OCI-LY3 (cell line): ENCODE data around the gene SNAP25.

Experiments used
- EZH2phosphoT487 ChIP-seq: fragments of 200-600 bp; shearing (Covaris generic); IDR thresholded peaks from 2 replicates; pipeline ENCODE4 v1.6.1; 2018; ENCODE audit warnings: antibody characterized with exemption, mixed run types, low read depth
- TF ChIP-seq, protein P1 (sequence below): fragments of 200-600, 300-600 bp; sonication (generic); IDR thresholded peaks from 2 replicates; pipeline ENCODE4 v1.5.1; 2014; ENCODE audit warnings: antibody characterized with exemption, low read length, low read depth

DNA sequence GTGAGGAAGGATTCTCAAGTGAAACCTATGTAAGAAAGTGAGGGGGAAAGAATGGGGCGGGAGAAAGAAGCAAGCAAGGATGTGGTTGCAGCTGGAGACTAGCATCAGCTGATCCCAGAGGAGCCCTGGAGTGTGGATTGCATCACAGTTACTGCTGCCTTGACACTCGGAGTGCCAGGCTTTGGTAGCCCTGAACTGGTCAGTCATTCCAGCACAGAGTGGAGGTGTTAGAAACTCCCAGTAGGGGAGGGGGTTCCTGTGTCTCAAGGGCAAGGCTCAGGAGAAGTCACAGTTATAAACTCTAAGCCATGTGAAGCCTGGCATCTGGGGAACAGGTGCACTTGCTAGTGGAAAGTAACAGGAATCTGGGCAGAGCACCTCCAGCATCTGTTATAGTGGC is 23.5 kb downstream of the SNAP25 start:
- TF ChIP-seq, protein P1, sequence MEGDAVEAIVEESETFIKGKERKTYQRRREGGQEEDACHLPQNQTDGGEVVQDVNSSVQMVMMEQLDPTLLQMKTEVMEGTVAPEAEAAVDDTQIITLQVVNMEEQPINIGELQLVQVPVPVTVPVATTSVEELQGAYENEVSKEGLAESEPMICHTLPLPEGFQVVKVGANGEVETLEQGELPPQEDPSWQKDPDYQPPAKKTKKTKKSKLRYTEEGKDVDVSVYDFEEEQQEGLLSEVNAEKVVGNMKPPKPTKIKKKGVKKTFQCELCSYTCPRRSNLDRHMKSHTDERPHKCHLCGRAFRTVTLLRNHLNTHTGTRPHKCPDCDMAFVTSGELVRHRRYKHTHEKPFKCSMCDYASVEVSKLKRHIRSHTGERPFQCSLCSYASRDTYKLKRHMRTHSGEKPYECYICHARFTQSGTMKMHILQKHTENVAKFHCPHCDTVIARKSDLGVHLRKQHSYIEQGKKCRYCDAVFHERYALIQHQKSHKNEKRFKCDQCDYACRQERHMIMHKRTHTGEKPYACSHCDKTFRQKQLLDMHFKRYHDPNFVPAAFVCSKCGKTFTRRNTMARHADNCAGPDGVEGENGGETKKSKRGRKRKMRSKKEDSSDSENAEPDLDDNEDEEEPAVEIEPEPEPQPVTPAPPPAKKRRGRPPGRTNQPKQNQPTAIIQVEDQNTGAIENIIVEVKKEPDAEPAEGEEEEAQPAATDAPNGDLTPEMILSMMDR = no peak
- TF ChIP-seq EZH2phosphoT487 = no peak
